Neural progenitor cell (in vitro differentiated cells): ENCODE measurements around the gene PGAM2.

ENCODE experiments used
- EZH2 ChIP-seq: fragments of 200-600 bp; sonication (generic); IDR thresholded peaks from 2 replicates; pipeline ENCODE4 v1.6.1; 2017; ENCODE audit warnings: antibody characterized with exemption, mild to moderate bottlenecking, moderate library complexity
- EZH2phosphoT487 ChIP-seq: fragments of 200-600 bp; sonication (generic); IDR thresholded peaks from 2 replicates; pipeline ENCODE4 v1.6.1; 2017; ENCODE audit warnings: antibody characterized with exemption
- TF ChIP-seq, protein P1 (sequence below): fragments of 200-600 bp; sonication (generic); IDR thresholded peaks from 2 replicates; pipeline ENCODE4 v1.5.1; 2017; ENCODE audit warnings: antibody characterized with exemption, mild to moderate bottlenecking

DNA sequence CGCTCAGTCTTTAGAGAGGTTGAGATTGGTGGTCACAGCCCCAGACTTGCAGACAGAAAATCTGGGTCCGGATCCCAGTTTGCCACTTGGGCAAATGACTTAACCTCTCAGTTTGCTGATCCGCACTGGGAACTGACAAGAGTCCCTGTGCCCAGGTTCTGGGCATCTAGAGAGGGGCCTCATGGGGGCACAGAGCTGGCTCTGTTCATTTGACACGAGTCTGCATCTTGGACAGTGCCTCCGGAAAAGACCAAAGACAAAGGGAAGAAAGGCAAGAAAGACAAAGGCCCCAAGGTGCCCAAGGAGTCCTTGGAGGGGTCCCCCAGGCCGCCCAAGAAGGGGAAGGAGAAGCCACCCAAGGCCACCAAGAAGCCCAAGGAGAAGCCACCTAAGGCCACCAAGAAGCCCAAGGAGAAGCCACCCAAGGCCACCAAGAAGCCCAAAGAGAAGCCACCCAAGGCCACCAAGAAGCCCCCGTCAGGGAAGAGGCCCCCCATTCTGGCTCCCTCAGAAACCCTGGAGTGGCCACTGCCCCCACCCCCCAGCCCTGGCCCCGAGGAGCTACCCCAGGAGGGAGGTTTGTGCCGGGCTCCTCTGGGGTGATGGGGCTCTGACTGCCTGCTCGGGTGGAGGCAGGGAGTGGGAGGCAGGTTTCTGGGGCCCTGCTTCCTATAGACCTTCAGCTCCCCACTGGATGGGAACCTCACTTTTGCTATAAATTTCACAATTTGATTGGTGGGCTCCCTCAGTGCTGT is 41.1 kb upstream of the PGAM2 start:
- TF ChIP-seq, protein P1, sequence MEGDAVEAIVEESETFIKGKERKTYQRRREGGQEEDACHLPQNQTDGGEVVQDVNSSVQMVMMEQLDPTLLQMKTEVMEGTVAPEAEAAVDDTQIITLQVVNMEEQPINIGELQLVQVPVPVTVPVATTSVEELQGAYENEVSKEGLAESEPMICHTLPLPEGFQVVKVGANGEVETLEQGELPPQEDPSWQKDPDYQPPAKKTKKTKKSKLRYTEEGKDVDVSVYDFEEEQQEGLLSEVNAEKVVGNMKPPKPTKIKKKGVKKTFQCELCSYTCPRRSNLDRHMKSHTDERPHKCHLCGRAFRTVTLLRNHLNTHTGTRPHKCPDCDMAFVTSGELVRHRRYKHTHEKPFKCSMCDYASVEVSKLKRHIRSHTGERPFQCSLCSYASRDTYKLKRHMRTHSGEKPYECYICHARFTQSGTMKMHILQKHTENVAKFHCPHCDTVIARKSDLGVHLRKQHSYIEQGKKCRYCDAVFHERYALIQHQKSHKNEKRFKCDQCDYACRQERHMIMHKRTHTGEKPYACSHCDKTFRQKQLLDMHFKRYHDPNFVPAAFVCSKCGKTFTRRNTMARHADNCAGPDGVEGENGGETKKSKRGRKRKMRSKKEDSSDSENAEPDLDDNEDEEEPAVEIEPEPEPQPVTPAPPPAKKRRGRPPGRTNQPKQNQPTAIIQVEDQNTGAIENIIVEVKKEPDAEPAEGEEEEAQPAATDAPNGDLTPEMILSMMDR, result no peak
- TF ChIP-seq EZH2, result no peak
- no peak for TF ChIP-seq EZH2phosphoT487
